PC-3 (cell line): ENCODE measurements around the gene KCNN4. TPM values are rescaled to one million over a fixed set of nuclear protein-coding genes. Genes with fewer than 3 reads are reported as not detected.
A peak's percentile ranks its signal among the peaks of the same experiment; 100 is the strongest.

Source experiments
- ATAC-seq: fragments of 200-7000 bp; cut with Tn5 transposase; 2 replicates; pipeline ENCODE4 v1.9.1; 2020; ENCODE audit warnings: mild to moderate bottlenecking, moderate library complexity
- BruUV-seq: library from RNA; stranded (reverse); fragments of 400-500 nt; replicated peaks from 2 replicates; lab custom pipeline; 2021; lab: Mats Ljungman, UMichigan
- CTCF ChIA-PET: fragments of 300-600 bp; sonication (Branson Sonifier 250); formaldehyde crosslinking; loops from one replicate; lab custom pipeline; 2022; ENCODE audit warnings: antibody characterized with exemption; lab: Charles Lee
- POLR2A ChIA-PET: fragments of 300-600 bp; sonication (Branson Sonifier 250); formaldehyde crosslinking; loops from one replicate; lab custom pipeline; 2022; ENCODE audit warnings: antibody characterized with exemption; ENCODE audit not compliant: unreplicated experiment; lab: Charles Lee
- DNase-seq: peaks from one replicate; pipeline ENCODE4 v3.0.0-alpha.2; 2015
- H2AFZ ChIP-seq: fragments of 300-600 bp; sonication (generic); 2 replicates; pipeline ENCODE4 v1.6.0; 2016; ENCODE audit warnings: antibody characterized with exemption, low read length
- H3F3A ChIP-seq: fragments of 300-600 bp; sonication (generic); one replicate; pipeline ENCODE4 v1.6.0; 2017; ENCODE audit warnings: antibody characterized with exemption, low read length, control low read depth, mild to moderate bottlenecking; ENCODE audit not compliant: unreplicated experiment
- H3K27ac ChIP-seq: fragments of 300-600 bp; sonication (generic); 2 replicates; pipeline ENCODE4 v1.5.1; 2016; ENCODE audit warnings: mild to moderate bottlenecking, low read length
- H3K27me3 ChIP-seq: fragments of 300-600 bp; sonication (generic); 2 replicates; pipeline ENCODE4 v1.6.1; 2016; ENCODE audit warnings: low read length, mixed read lengths
- H3K36me3 ChIP-seq: fragments of 300-600 bp; sonication (generic); 2 replicates; pipeline ENCODE4 v1.6.1; 2016; ENCODE audit warnings: low read depth, mixed run types, low read length, mixed read lengths
- H3K4me1 ChIP-seq: fragments of 300-600 bp; sonication (generic); 2 replicates; pipeline ENCODE4 v1.5.1; 2016; ENCODE audit warnings: low read length; ENCODE audit not compliant: insufficient read depth
- H3K4me2 ChIP-seq: fragments of 300-600 bp; sonication (generic); 2 replicates; pipeline ENCODE4 v1.6.0; 2016; ENCODE audit warnings: low read length
- H3K4me3 ChIP-seq: fragments of 300-600 bp; sonication (generic); 2 replicates; pipeline ENCODE4 v1.5.1; 2016; ENCODE audit warnings: mild to moderate bottlenecking, low read length, mixed read lengths
- H3K79me2 ChIP-seq: fragments of 300-600 bp; sonication (generic); 2 replicates; pipeline ENCODE4 v1.6.1; 2017; ENCODE audit warnings: low read length, mixed read lengths
- H3K9ac ChIP-seq: fragments of 300-600 bp; sonication (generic); 2 replicates; pipeline ENCODE4 v1.6.0; 2016; ENCODE audit warnings: mild to moderate bottlenecking, low read length
- H3K9me2 ChIP-seq: fragments of 300-600 bp; sonication (generic); replicated peaks from 2 replicates; pipeline ENCODE4 v1.6.1; 2016; ENCODE audit warnings: mixed run types, low read length, mixed read lengths
- H3K9me3 ChIP-seq: fragments of 300-600 bp; sonication (generic); 2 replicates; pipeline ENCODE4 v1.6.1; 2016; ENCODE audit warnings: low read length, mixed read lengths
- H4K20me1 ChIP-seq: fragments of 300-600 bp; sonication (generic); 2 replicates; pipeline ENCODE4 v1.6.1; 2016; ENCODE audit warnings: low read length, mixed read lengths
- CTCF ChIP-seq: fragments of 300-600 bp; sonication (generic); conservative IDR thresholded peaks from 2 replicates; pipeline ENCODE4 v1.5.1; 2017; ENCODE audit warnings: antibody characterized with exemption, low read depth, mild to moderate bottlenecking, low read length
- EZH2 ChIP-seq: fragments of 300-600 bp; sonication (generic); IDR thresholded peaks from one replicate; pipeline ENCODE4 v1.6.1; 2017; ENCODE audit warnings: antibody characterized with exemption, mild to moderate bottlenecking, low read length; ENCODE audit not compliant: unreplicated experiment
- EZH2phosphoT487 ChIP-seq: fragments of 300-600 bp; sonication (generic); IDR thresholded peaks from 2 replicates; pipeline ENCODE4 v1.6.1; 2018; ENCODE audit warnings: mild to moderate bottlenecking, antibody characterized with exemption, low read length, borderline replicate concordance
- intact Hi-C: fragments of 100-400 bp; cut with micrococcal nuclease; formaldehyde crosslinking; loops from 2 replicates; pipeline ENCODE4 v1.9.0; 2023
- total RNA-seq: library from RNA; depleted of rRNA; stranded (reverse); fragments of >200 nt; gene quantifications from 2 replicates; pipeline ENCODE4 v1.2.3, GENCODE V29; 2014

The KCNN4 gene
- total RNA-seq, 1 experiment from 2014 or later: 45.7 TPM

- peak; percentile 31 for DNase-seq
- H3K79me2 ChIP-seq: no peaks in the 10 kb centered on the region
- POLR2A ChIA-PET: no interaction called here
- no peaks in the 10 kb centered on the region for H3K27me3 ChIP-seq
- H3K4me2 ChIP-seq: no peak overlapping the region
- no peaks in the 10 kb centered on the region for H3K9me2 ChIP-seq
- no peak overlapping the region for H3K4me3 ChIP-seq
- CTCF ChIA-PET: interaction anchor here (0.6 kb wide), 1 partner anchor 465 kb away, joined by 3 read pairs; no protein-coding TSS in a partner anchor
- H3K9ac ChIP-seq: no peak overlapping the region
- H3K9me3 ChIP-seq: no peaks in the 10 kb centered on the region
- H2AFZ ChIP-seq: no peak overlapping the region
- H3K27ac ChIP-seq: no peak overlapping the region
- TF ChIP-seq CTCF (no peak), EZH2phosphoT487 (no peak), EZH2 (no peak)
- no peak for ATAC-seq
- H4K20me1 ChIP-seq: no peaks in the 10 kb centered on the region
- H3K4me1 ChIP-seq: no peaks in the 10 kb centered on the region
- no peaks in the 10 kb centered on the region for H3F3A ChIP-seq
- H3K36me3 ChIP-seq: no peaks in the 10 kb centered on the region
- BruUV-seq: no TSS peak
- intact Hi-C loops: no loop called here
These were observed 34.0 kb upstream of the KCNN4 start for GRCh38 chr19:43814663-43815352.

- H3K9me3 ChIP-seq: no peaks in the 10 kb centered on the region
- no peak overlapping the region for H3K4me2 ChIP-seq
- H3K9ac ChIP-seq: no peak overlapping the region
- TF ChIP-seq EZH2phosphoT487 (no peak), CTCF (no peak), EZH2 (no peak)
- ChIA-PET POLR2A (no interaction called here), CTCF (no interaction called here)
- H3K36me3 ChIP-seq: no peaks in the 10 kb centered on the region
- no peaks in the 10 kb centered on the region for H3F3A ChIP-seq
- no TSS peak for BruUV-seq
- H3K4me3 ChIP-seq: no peak overlapping the region
- ATAC-seq: no peak
- H4K20me1 ChIP-seq: no peaks in the 10 kb centered on the region
- no peak for DNase-seq
- intact Hi-C loops: no loop called here
- no peaks in the 10 kb centered on the region for H3K79me2 ChIP-seq
- no peak overlapping the region for H2AFZ ChIP-seq
- no peaks in the 10 kb centered on the region for H3K4me1 ChIP-seq
- H3K9me2 ChIP-seq: no peaks in the 10 kb centered on the region
- H3K27me3 ChIP-seq: no peaks in the 10 kb centered on the region
- H3K27ac ChIP-seq: no peak overlapping the region
These were observed 31.9 kb upstream of the KCNN4 start for GRCh38 chr19:43812688-43813087.

GRCh38 chr19:43812259-43812658 lies 31.5 kb upstream of the KCNN4 start:
- ATAC-seq: no peak
- H2AFZ ChIP-seq: no peak overlapping the region
- H3K4me2 ChIP-seq: no peak overlapping the region
- CTCF ChIA-PET: no interaction called here
- no peak for TF ChIP-seq EZH2
- TF ChIP-seq EZH2phosphoT487: no peak
- TF ChIP-seq CTCF: no peak
- no peaks in the 10 kb centered on the region for H4K20me1 ChIP-seq
- no peaks in the 10 kb centered on the region for H3K9me2 ChIP-seq
- no peaks in the 10 kb centered on the region for H3F3A ChIP-seq
- no peaks in the 10 kb centered on the region for H3K27me3 ChIP-seq
- H3K27ac ChIP-seq: no peak overlapping the region
- no peaks in the 10 kb centered on the region for H3K36me3 ChIP-seq
- intact Hi-C loops: no loop called here
- H3K4me1 ChIP-seq: no peaks in the 10 kb centered on the region
- H3K9ac ChIP-seq: no peak overlapping the region
- BruUV-seq: no TSS peak
- no peak for DNase-seq
- POLR2A ChIA-PET: no interaction called here
- H3K9me3 ChIP-seq: no peaks in the 10 kb centered on the region
- H3K79me2 ChIP-seq: no peaks in the 10 kb centered on the region
- H3K4me3 ChIP-seq: no peak overlapping the region
